ENCODE measurements around the gene PNPLA2. TPM values are rescaled to one million over a fixed set of nuclear protein-coding genes. Genes with fewer than 3 reads are reported as not detected.

Gene PNPLA2
- total and polyA plus RNA-seq, 2 of the 8 experiments (the other 6 are each of a cell fraction or from before 2014, with no cell fraction given): 30.9 to 62.1 TPM

- H4K20me1 ChIP-seq (replicated peaks in 1 of 2; ENCODE audit: control insufficient read depth in 1 of 2, insufficient read depth in 2 of 2, low read length in 2 of 2): peaks cover 2 to 8% of the 10 kb centered on the region in 2 experiments
- H3K14ac ChIP-seq (ENCODE audit: insufficient read length): no peak overlapping the region
- FAIRE-seq (no peak), DNase-seq (ENCODE audit: low read depth in 1 of 2, low spot score in 2 of 2) (no peak)
- H3K23ac ChIP-seq (ENCODE audit: insufficient read length): no peak overlapping the region
- H4K8ac ChIP-seq (ENCODE audit: extremely low read depth, insufficient read depth, low read length): no peak overlapping the region
- H3K9ac ChIP-seq (replicated peaks in 1 of 4; ENCODE audit: extremely low read depth in 1 of 4, low read depth in 3 of 4, low read length in 3 of 4): peak overlapping the region in 1 of 4 experiments; percentile 5; a peak in 1 of 7 replicates
- peak overlapping the region; percentile 49; the same call in 1 of the 2 replicates for H2AK5ac ChIP-seq (ENCODE audit: low read depth, low read length)
- H4K5ac ChIP-seq (ENCODE audit: insufficient read length, low read depth, low read length): peak overlapping the region; percentile 20
- H3K36me3 ChIP-seq (ENCODE audit: control insufficient read depth in 2 of 4, insufficient read depth in 4 of 4, low read length in 3 of 4): peaks cover 0 to 10% (median 1%) of the 10 kb centered on the region in 4 experiments; a peak in 1 of 8 replicates
- H3K18ac ChIP-seq (ENCODE audit: extremely low read depth, low read length): peak overlapping the region; percentile 95
- H4K91ac ChIP-seq (replicated peaks; ENCODE audit: insufficient read length, low read length): peak overlapping the region; percentile 37
- TF ChIP-seq EZH2 (IDR thresholded peaks at IDR 0.05; ENCODE audit: low read depth, low read length, severe bottlenecking): no peak
- TF ChIP-seq SAP30 (IDR thresholded peaks at IDR 0.05; ENCODE audit: insufficient read depth, insufficient replicate concordance, low read length): no peak
- TF ChIP-seq EGR1 (IDR thresholded peaks at IDR 0.05; ENCODE audit: borderline replicate concordance, low read depth, low read length): no peak
- TF ChIP-seq ASH2L (IDR thresholded peaks at IDR 0.05; ENCODE audit: low read length): no peak
- TF ChIP-seq JUN (IDR thresholded peaks at IDR 0.05; ENCODE audit: low read depth, low read length): no peak
- no peak for TF ChIP-seq TAF7 (optimal IDR thresholded peaks at IDR 0.05; ENCODE audit: borderline replicate concordance, low read depth, low read length)
- peak overlapping the region; percentile 48 for H3K4ac ChIP-seq (replicated peaks; ENCODE audit: insufficient read length, low read depth, low read length)
- peaks cover 0 to 47% (median 40%) of the 10 kb centered on the region in 4 experiments; a peak in 6 of 7 replicates for H3K4me1 ChIP-seq (replicated peaks in 1 of 4; ENCODE audit: control insufficient read depth in 3 of 4, insufficient read depth in 4 of 4, low read length in 3 of 4)
- H2BK12ac ChIP-seq (ENCODE audit: low read depth, low read length): peak overlapping the region; percentile 92; the same call in 1 of the 2 replicates
- WGBS, 2 experiments (ENCODE audit: extremely low coverage in 1 of 2, insufficient coverage in 1 of 2, insufficient read length in 1 of 2, insufficient replicate concordance in 2 of 2, low coverage in 1 of 2, low lambda C conversion rate in 2 of 2, missing lambda C conversion rate in 1 of 2): 59% methylated on average over 20 of the region's 21 CpGs; no CpG with 5 or more reads in 1 of the 2 experiments
- H3K27me3 ChIP-seq (replicated peaks in 1 of 4; ENCODE audit: control insufficient read depth in 3 of 4, extremely low read depth in 1 of 4, insufficient read depth in 3 of 4, low read length in 3 of 4): peaks cover 6 to 41% (median 31%) of the 10 kb centered on the region in 4 experiments
- H2BK120ac ChIP-seq (replicated peaks; ENCODE audit: low read depth, low read length): no peak overlapping the region
- H3K4me2 ChIP-seq (ENCODE audit: insufficient read depth in 1 of 2, low read depth in 2 of 2, low read length in 2 of 2): peak overlapping the region; percentile 84 to 98
- H3K9me3 ChIP-seq (ENCODE audit: insufficient read depth in 2 of 2, low read depth in 1 of 2, low read length in 1 of 2): no peaks in the 10 kb centered on the region
- no peaks in the 10 kb centered on the region; the same call in 1 of the 2 replicates for H3K79me1 ChIP-seq (ENCODE audit: low read depth, low read length)
- peak overlapping the region in 2 of 4 experiments; percentile 62 to 74; a peak in 4 of 8 replicates for H3K4me3 ChIP-seq (ENCODE audit: extremely low read depth in 1 of 4, insufficient read depth in 2 of 4, low read depth in 3 of 4, low read length in 4 of 4)
- no peaks in the 10 kb centered on the region for H3K79me2 ChIP-seq (ENCODE audit: control insufficient read depth in 1 of 2, insufficient read depth in 2 of 2, low read length in 2 of 2)
- ChIA-PET CTCF (ENCODE audit: partially characterized antibody) (interaction anchor here (1.4 to 3.5 kb wide), 6 partner anchors 11 to 30 kb away, joined by 3 to 26 read pairs (median 6); partner anchors contain the start of genes POLR2L and TSPAN4), POLR2A (ENCODE audit: partially characterized antibody) (interaction anchor here (0.9 to 53.0 kb wide), 4 partner anchors 2 to 81 kb away, joined by 3 to 1917 read pairs (median 960); partner anchors contain the start of genes CD151, CEND1, CRACR2B and PIDD1)
- peak overlapping the region; percentile 92 for H2BK15ac ChIP-seq (ENCODE audit: low read length)
- peak overlapping the region; percentile 85; the same call in 1 of the 2 replicates for H2BK5ac ChIP-seq (ENCODE audit: low read depth, low read length)
- H2AFZ ChIP-seq (ENCODE audit: low read length): no peak overlapping the region
- peaks cover 33% of the 10 kb centered on the region for H3K23me2 ChIP-seq (ENCODE audit: low read depth, low read length)
- peak overlapping the region; percentile 61; the same call in 1 of the 2 replicates for H2BK20ac ChIP-seq (ENCODE audit: low read length)
- no peak overlapping the region for H3K56ac ChIP-seq (replicated peaks; ENCODE audit: insufficient read length, low read depth, low read length)
- H3K27ac ChIP-seq (ENCODE audit: low read depth, low read length): no peak overlapping the region
Measured at GRCh38 chr11:828506-829175, 9.9 kb downstream of the PNPLA2 start.

Measured in H1 (cell line).